Stimulated activated CD8-positive, alpha-beta memory T cell treated with anti-CD3 and anti-CD28 coated beads, Interleukin-7, amount 100 ng/mL, for 1 hour (primary cell): ENCODE data around the gene VEPH1.

Experiments used
- DNase-seq, 2 donors: peaks; one replicate each; pipeline ENCODE4 v3.0.0-alpha.2; 2020; ENCODE audit warnings: low read depth in 2 of 2

The VEPH1 gene

GRCh38 chr3:157305392-157305791 is 197.8 kb downstream of the VEPH1 start:
- no peak for DNase-seq

GRCh38 chr3:157301755-157302154 is 201.5 kb downstream of the VEPH1 start:
- no peak for DNase-seq

- DNase-seq = no peak
Observed at GRCh38 chr3:157300981-157301663, 202.1 kb downstream of the VEPH1 start.

- no peak for DNase-seq
Observed at GRCh38 chr3:157300094-157300493, 203.1 kb downstream of the VEPH1 start.

GRCh38 chr3:157297328-157297915 is 205.8 kb downstream of the VEPH1 start:
- no peak for DNase-seq

- no peak for DNase-seq
Observed at GRCh38 chr3:157294953-157295352, 208.3 kb downstream of the VEPH1 start.

GRCh38 chr3:157294491-157294890 is 208.7 kb downstream of the VEPH1 start:
- DNase-seq = no peak

- DNase-seq = no peak
Observed at GRCh38 chr3:157290766-157291165, 212.4 kb downstream of the VEPH1 start.

GRCh38 chr3:157285966-157286365 is 217.2 kb downstream of the VEPH1 start:
- no peak for DNase-seq

GRCh38 chr3:157285141-157285540 is 218.1 kb downstream of the VEPH1 start:
- DNase-seq = no peak

GRCh38 chr3:157284688-157285087 is 218.5 kb downstream of the VEPH1 start:
- no peak for DNase-seq

- no peak for DNase-seq
Observed at GRCh38 chr3:157282261-157283191, 220.7 kb downstream of the VEPH1 start.

- DNase-seq = no peak
Observed at GRCh38 chr3:157280786-157281185, 222.4 kb downstream of the VEPH1 start.

- no peak for DNase-seq
Observed at GRCh38 chr3:157280354-157280753, 222.9 kb downstream of the VEPH1 start.

GRCh38 chr3:157279237-157279636 is 224.0 kb downstream of the VEPH1 start:
- DNase-seq = no peak

- no peak for DNase-seq
Observed at GRCh38 chr3:157276801-157277200, 226.4 kb downstream of the VEPH1 start.

GRCh38 chr3:157275832-157276231 is 227.4 kb downstream of the VEPH1 start:
- DNase-seq = no peak

- no peak for DNase-seq
Observed at GRCh38 chr3:157274644-157275137, 228.5 kb downstream of the VEPH1 start.

- no peak for DNase-seq
Observed at GRCh38 chr3:157271283-157271882, 231.8 kb downstream of the VEPH1 start.

GRCh38 chr3:157268026-157268425 is 235.2 kb downstream of the VEPH1 start:
- DNase-seq = no peak

GRCh38 chr3:157265931-157266330 is 237.3 kb downstream of the VEPH1 start:
- no peak for DNase-seq

GRCh38 chr3:157263027-157263426 is 240.2 kb downstream of the VEPH1 start:
- DNase-seq = no peak
